ENCODE measurements around the gene ZCCHC7. TPM values are rescaled to one million over a fixed set of nuclear protein-coding genes. Genes with fewer than 3 reads are reported as not detected.

ZCCHC7 gene
- total and polyA plus RNA-seq, 4 donors, result 7.7 to 28.0 (median 12.6) TPM

DNA sequence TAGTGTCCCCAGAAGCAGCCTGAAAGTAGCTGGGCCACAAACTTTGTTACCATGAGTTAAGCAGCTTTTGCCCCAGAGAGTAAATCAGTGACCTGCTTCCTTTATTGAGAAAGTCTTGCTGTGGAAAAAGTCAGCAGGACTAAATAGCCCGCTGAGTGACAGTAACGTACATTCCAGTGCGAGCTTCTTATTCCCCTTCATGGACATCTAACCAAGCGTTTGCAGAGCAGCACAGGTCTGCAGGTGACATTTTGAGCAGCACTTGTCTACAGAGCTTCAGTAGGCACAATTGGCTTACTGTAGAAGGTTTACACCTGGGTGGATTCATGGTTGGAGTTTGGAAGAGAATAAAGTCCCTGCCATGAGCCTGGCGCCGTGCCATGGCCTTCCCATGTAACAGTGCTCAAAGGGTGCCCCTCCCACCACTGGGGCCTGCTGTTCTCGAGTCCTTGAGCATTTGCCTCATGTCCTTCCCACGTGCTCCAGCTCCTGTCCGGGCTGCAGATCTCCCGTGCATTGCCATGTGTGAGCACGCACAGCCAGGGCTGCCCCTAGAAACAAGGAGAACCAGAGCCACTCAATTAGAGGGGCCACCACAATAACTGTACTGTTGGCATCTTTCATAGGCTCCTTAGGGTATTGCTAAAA lies 260.8 kb downstream of the ZCCHC7 start:
- DNase-seq, result no peak
- H3K27ac ChIP-seq (ENCODE audit: low read depth in 1 of 2, low read length in 1 of 2), result no peak overlapping the region
- no peak overlapping the region for H3K4me3 ChIP-seq
- no peak for ATAC-seq (ENCODE audit: insufficient read depth, low FRiP score)
- peaks cover 0 to 3% (median 0%) of the 10 kb centered on the region in 4 donors for H3K9me3 ChIP-seq (ENCODE audit: control insufficient read depth in 4 of 4, insufficient read depth in 3 of 4, low read length in 3 of 4)
- 81 to 89% methylated on average over 11 of the region's 11 CpGs for WGBS, 2 donors
- no peaks in the 10 kb centered on the region for H3K4me1 ChIP-seq (ENCODE audit: control insufficient read depth in 5 of 5, insufficient read depth in 5 of 5, low read length in 5 of 5)
- H3K9ac ChIP-seq (ENCODE audit: insufficient read depth in 1 of 2, low read length in 2 of 2), result no peak overlapping the region
- H3K27me3 ChIP-seq (ENCODE audit: control insufficient read depth in 3 of 3, insufficient read depth in 3 of 3, low read length in 2 of 3), result no peaks in the 10 kb centered on the region
- no peak for TF ChIP-seq CTCF (IDR thresholded peaks at IDR 0.05; ENCODE audit: control extremely low read depth, extremely low read depth)
- no peaks in the 10 kb centered on the region for H3K36me3 ChIP-seq (ENCODE audit: control insufficient read depth in 4 of 4, insufficient read depth in 4 of 4, low read length in 4 of 4)

DNA sequence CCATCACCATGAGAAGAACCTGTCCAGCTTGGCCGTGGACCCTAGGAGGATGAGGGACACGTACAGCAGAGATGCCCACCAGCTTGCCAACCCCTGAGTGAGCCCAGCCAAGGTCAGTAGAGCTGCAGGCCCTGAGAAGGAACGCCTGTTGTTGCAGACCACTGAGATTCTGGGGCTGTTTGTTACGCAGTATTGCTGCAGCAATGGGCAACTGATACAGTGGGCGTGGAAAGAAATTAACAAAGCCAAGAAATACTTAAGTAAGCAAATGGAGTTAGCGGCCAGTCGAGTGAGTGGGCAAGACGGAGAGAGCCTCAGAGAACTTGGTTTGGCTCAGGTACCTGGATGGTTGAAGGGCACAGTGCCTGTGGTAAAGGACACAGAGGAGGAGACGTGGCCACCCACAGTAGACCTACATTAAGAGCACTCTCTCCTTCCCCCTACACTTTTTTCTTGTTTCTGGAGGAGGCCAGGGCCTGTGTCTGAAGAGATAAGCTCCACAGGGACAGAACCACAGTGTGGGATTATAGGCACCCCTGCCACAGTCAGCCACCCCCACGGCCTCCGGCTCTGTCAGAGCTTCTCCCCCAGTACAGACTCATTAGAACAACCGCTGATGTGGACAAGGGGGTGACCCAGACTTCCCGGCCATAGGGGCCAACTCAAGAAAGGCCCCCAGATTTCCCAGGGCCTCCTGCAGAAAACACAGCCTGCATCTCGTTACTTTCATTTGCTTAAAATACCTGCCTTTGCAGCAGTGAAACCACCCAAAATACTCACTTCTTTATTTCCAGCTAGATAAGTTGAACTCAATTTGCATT lies 262.0 kb downstream of the ZCCHC7 start:
- Histone ChIP-seq H3K4me1 (ENCODE audit: control insufficient read depth in 5 of 5, insufficient read depth in 5 of 5, low read length in 5 of 5) (no peaks in the 10 kb centered on the region), H3K27ac (ENCODE audit: low read depth in 1 of 2, low read length in 1 of 2) (no peak overlapping the region), H3K9me3 (ENCODE audit: control insufficient read depth in 4 of 4, insufficient read depth in 3 of 4, low read length in 3 of 4) (peaks cover 0 to 3% (median 0%) of the 10 kb centered on the region in 4 donors), H3K36me3 (ENCODE audit: control insufficient read depth in 4 of 4, insufficient read depth in 4 of 4, low read length in 4 of 4) (no peaks in the 10 kb centered on the region), H3K4me3 (no peak overlapping the region), H3K9ac (ENCODE audit: insufficient read depth in 1 of 2, low read length in 2 of 2) (no peak overlapping the region), H3K27me3 (ENCODE audit: control insufficient read depth in 3 of 3, insufficient read depth in 3 of 3, low read length in 2 of 3) (no peaks in the 10 kb centered on the region)
- no peak for DNase-seq
- no peak for TF ChIP-seq CTCF (IDR thresholded peaks at IDR 0.05; ENCODE audit: control extremely low read depth, extremely low read depth)
- no peak for ATAC-seq (ENCODE audit: insufficient read depth, low FRiP score)
- WGBS, 2 donors, result 75 to 87% methylated on average over 14 of the region's 14 CpGs

GRCh38 chr9:37382982-37383357 lies 262.6 kb downstream of the ZCCHC7 start:
- H3K4me1 ChIP-seq (ENCODE audit: control insufficient read depth in 5 of 5, insufficient read depth in 5 of 5, low read length in 5 of 5), result no peaks in the 10 kb centered on the region
- DNase-seq (no peak), ATAC-seq (ENCODE audit: insufficient read depth, low FRiP score) (no peak)
- no peak for TF ChIP-seq CTCF (IDR thresholded peaks at IDR 0.05; ENCODE audit: control extremely low read depth, extremely low read depth)
- WGBS, 2 donors, result 73 to 84% methylated on average over 5 of the region's 5 CpGs
- H3K9ac ChIP-seq (ENCODE audit: insufficient read depth in 1 of 2, low read length in 2 of 2), result no peak overlapping the region
- no peak overlapping the region for H3K4me3 ChIP-seq
- H3K9me3 ChIP-seq (ENCODE audit: control insufficient read depth in 4 of 4, insufficient read depth in 3 of 4, low read length in 3 of 4), result peaks cover 0 to 5% (median 0%) of the 10 kb centered on the region in 4 donors
- H3K27ac ChIP-seq (ENCODE audit: low read depth in 1 of 2, low read length in 1 of 2), result no peak overlapping the region
- H3K36me3 ChIP-seq (ENCODE audit: control insufficient read depth in 4 of 4, insufficient read depth in 4 of 4, low read length in 4 of 4), result no peaks in the 10 kb centered on the region
- no peaks in the 10 kb centered on the region for H3K27me3 ChIP-seq (ENCODE audit: control insufficient read depth in 3 of 3, insufficient read depth in 3 of 3, low read length in 2 of 3)

Data from lung (tissue), 12 donors.